Neutrophil (primary cell): ENCODE data around the gene TENT4A.

Source experiments
- H3K27ac ChIP-seq: fragments of 200-600 bp; sonication (generic); 2 replicates; pipeline ENCODE4 v1.5.1; 2016; ENCODE audit warnings: mild to moderate bottlenecking, moderate library complexity
- H3K27me3 ChIP-seq: fragments of 200-600 bp; sonication (generic); 2 replicates; pipeline ENCODE4 v1.6.0; 2016; ENCODE audit warnings: mild to moderate bottlenecking
- H3K36me3 ChIP-seq: fragments of 200-600 bp; sonication (generic); 2 replicates; pipeline ENCODE4 v1.5.1; 2017
- H3K4me1 ChIP-seq, 2 experiments: fragments of 200-600 bp in 1 of 2; sonication (generic) in 1 of 2; 1 replicate in 1 of 2; 2 replicates in 1 of 2; pipeline versions ENCODE4 v1.5.1 to v1.6.1; 2013 to 2016; ENCODE audit warnings: low read depth in 1 of 2, low read length in 1 of 2, mild to moderate bottlenecking in 1 of 2, moderate library complexity in 1 of 2; ENCODE audit not compliant: control insufficient read depth in 1 of 2, insufficient read depth in 1 of 2
- H3K4me3 ChIP-seq, 2 experiments: fragments of 200-600 bp in 1 of 2; sonication (generic) in 1 of 2; 1 replicate in 1 of 2; 2 replicates in 1 of 2; pipeline ENCODE4 v1.5.1; 2013 to 2016; ENCODE audit warnings: low read depth in 1 of 2, low read length in 1 of 2, mild to moderate bottlenecking in 1 of 2, moderate library complexity in 1 of 2
- H3K9me3 ChIP-seq: fragments of 200-600 bp; sonication (generic); 2 replicates; pipeline ENCODE4 v1.5.1; 2016
- TF ChIP-seq, protein P1 (sequence below): fragments of 200-600 bp; sonication (generic); IDR thresholded peaks from 2 replicates; pipeline ENCODE4 v1.5.1; 2016; ENCODE audit warnings: antibody characterized with exemption

TENT4A gene

DNA sequence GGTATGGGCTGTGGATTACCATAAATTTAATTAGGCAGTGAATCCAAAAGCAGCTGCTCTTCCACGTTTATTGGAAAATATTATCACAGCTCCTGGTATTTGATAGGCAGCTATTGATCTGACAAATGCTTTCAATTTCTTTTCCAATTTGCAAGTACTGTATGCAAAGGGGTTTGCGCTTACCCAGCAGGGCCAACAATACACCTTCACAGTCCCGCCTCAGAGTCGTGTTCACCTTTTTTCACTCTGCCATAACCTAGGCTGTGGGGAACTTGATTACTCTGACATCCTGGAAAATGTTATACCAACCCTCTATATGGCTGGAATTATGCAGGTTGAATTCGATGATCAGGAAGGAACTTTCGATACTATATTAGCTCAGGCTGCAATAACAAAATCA lies 32.3 kb upstream of the TENT4A start:
- Histone ChIP-seq H3K4me3 (no peak overlapping the region), H3K9me3 (no peaks in the 10 kb centered on the region), H3K27ac (no peak overlapping the region), H3K36me3 (no peaks in the 10 kb centered on the region), H3K4me1 (no peaks in the 10 kb centered on the region), H3K27me3 (peaks cover 70% of the 10 kb centered on the region)
- TF ChIP-seq, protein P1, sequence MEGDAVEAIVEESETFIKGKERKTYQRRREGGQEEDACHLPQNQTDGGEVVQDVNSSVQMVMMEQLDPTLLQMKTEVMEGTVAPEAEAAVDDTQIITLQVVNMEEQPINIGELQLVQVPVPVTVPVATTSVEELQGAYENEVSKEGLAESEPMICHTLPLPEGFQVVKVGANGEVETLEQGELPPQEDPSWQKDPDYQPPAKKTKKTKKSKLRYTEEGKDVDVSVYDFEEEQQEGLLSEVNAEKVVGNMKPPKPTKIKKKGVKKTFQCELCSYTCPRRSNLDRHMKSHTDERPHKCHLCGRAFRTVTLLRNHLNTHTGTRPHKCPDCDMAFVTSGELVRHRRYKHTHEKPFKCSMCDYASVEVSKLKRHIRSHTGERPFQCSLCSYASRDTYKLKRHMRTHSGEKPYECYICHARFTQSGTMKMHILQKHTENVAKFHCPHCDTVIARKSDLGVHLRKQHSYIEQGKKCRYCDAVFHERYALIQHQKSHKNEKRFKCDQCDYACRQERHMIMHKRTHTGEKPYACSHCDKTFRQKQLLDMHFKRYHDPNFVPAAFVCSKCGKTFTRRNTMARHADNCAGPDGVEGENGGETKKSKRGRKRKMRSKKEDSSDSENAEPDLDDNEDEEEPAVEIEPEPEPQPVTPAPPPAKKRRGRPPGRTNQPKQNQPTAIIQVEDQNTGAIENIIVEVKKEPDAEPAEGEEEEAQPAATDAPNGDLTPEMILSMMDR, result no peak

DNA sequence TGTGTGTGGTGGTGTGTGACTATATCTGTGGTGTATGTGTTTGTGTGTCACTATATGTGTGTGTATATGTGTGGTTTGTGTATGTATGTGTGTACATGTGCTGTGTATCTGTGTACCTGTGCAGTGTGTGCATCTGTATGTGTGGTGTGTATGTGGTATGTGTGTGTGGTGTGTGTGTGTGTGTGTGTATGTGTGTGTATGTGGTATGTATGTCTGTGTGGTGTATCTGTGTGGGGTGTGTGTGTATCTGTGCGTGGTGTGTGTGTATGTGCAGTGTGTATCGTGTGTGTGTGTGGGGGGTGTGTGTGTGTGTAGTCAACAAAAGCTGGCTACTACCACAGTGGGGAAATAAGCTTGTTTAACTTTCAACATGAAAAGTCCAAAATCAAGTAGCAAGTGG lies 31.6 kb upstream of the TENT4A start:
- Histone ChIP-seq H3K9me3 (no peaks in the 10 kb centered on the region), H3K27me3 (peaks cover 77% of the 10 kb centered on the region), H3K4me3 (no peak overlapping the region), H3K27ac (no peak overlapping the region), H3K36me3 (no peaks in the 10 kb centered on the region), H3K4me1 (no peaks in the 10 kb centered on the region)
- TF ChIP-seq, protein P1, result no peak

DNA sequence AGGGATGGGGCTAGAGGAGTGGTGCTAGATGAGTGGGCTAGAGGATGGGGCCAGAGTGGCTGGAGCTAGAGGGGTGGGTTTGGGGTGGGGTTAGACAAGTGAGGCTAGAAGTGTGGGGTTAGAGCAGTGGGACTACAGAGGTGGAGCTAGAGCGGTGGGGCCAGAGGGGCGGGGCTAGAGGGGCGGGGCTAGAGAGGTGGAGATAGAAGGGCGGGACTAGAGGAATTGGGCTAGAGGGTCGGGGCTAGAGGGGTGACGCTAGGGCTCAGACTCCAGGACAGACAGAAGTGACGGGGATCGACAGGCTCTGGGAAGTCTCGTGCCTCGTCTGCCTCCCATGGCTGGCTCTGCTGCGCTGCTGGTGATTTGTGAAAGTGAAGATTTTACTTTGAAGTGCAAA lies 31.0 kb upstream of the TENT4A start:
- Histone ChIP-seq H3K4me1 (no peaks in the 10 kb centered on the region), H3K27ac (no peak overlapping the region), H3K9me3 (no peaks in the 10 kb centered on the region), H3K27me3 (peaks cover 83% of the 10 kb centered on the region), H3K4me3 (no peak overlapping the region), H3K36me3 (no peaks in the 10 kb centered on the region)
- TF ChIP-seq, protein P1, result no peak

GRCh38 chr5:6683241-6683640 lies 30.0 kb upstream of the TENT4A start:
- peaks cover 86% of the 10 kb centered on the region for H3K27me3 ChIP-seq
- H3K36me3 ChIP-seq, result no peaks in the 10 kb centered on the region
- H3K9me3 ChIP-seq, result no peaks in the 10 kb centered on the region
- TF ChIP-seq, protein P1, result no peak
- H3K4me3 ChIP-seq, result no peak overlapping the region
- no peaks in the 10 kb centered on the region for H3K4me1 ChIP-seq
- no peak overlapping the region for H3K27ac ChIP-seq

- H3K27ac ChIP-seq, result no peak overlapping the region
- no peaks in the 10 kb centered on the region for H3K9me3 ChIP-seq
- H3K36me3 ChIP-seq, result no peaks in the 10 kb centered on the region
- H3K4me1 ChIP-seq, result no peaks in the 10 kb centered on the region
- H3K27me3 ChIP-seq, result peaks cover 93% of the 10 kb centered on the region
- TF ChIP-seq, protein P1, result no peak
- no peak overlapping the region for H3K4me3 ChIP-seq
These were observed 29.2 kb upstream of the TENT4A start for GRCh38 chr5:6684075-6684474.

- Histone ChIP-seq H3K9me3 (no peaks in the 10 kb centered on the region), H3K27ac (no peak overlapping the region), H3K36me3 (no peaks in the 10 kb centered on the region), H3K4me1 (no peaks in the 10 kb centered on the region), H3K4me3 (no peak overlapping the region), H3K27me3 (peaks cover 98% of the 10 kb centered on the region)
- TF ChIP-seq, protein P1, result no peak
These were observed 26.7 kb upstream of the TENT4A start for GRCh38 chr5:6686501-6686900.
